ENCODE measurements around the gene GALNT11.

The GALNT11 gene

GRCh38 chr7:152115021-152115718 is 89.7 kb downstream of the GALNT11 start:
- TF ChIP-seq, protein P1, sequence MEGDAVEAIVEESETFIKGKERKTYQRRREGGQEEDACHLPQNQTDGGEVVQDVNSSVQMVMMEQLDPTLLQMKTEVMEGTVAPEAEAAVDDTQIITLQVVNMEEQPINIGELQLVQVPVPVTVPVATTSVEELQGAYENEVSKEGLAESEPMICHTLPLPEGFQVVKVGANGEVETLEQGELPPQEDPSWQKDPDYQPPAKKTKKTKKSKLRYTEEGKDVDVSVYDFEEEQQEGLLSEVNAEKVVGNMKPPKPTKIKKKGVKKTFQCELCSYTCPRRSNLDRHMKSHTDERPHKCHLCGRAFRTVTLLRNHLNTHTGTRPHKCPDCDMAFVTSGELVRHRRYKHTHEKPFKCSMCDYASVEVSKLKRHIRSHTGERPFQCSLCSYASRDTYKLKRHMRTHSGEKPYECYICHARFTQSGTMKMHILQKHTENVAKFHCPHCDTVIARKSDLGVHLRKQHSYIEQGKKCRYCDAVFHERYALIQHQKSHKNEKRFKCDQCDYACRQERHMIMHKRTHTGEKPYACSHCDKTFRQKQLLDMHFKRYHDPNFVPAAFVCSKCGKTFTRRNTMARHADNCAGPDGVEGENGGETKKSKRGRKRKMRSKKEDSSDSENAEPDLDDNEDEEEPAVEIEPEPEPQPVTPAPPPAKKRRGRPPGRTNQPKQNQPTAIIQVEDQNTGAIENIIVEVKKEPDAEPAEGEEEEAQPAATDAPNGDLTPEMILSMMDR (IDR thresholded peaks at IDR 0.05; ENCODE audit: low read length) = no peak
- TF ChIP-seq EZH2phosphoT487 (IDR thresholded peaks at IDR 0.05; ENCODE audit: low read length) = no peak
- TF ChIP-seq EZH2 (optimal IDR thresholded peaks at IDR 0.05; ENCODE audit: low read depth, low read length) = no peak
- no peak overlapping the region for H3K27ac ChIP-seq (ENCODE audit: low read length)

DNA sequence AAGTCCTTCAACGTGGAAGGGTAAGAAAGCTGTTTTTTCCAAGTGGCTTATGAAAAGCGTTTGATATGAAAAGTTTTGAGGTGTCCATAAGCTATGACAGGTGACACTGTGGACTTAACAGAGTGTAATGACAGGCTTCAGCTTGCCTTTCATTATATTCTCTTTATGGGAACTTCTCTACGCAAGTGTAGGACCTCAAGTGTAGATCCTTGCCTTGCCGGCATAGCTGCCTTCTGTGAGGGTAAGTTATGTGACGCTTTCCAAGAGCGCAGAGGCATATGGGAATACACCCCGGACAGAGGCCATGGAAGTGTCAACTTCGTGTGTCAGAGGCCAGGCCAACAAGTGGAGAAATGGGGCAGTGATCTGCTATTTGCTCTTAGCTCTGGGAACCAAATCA is 91.9 kb downstream of the GALNT11 start:
- no peaks in the 10 kb centered on the region for H3K4me1 ChIP-seq (ENCODE audit: low read length)
- no peaks in the 10 kb centered on the region for H3K9me3 ChIP-seq (replicated peaks; ENCODE audit: insufficient read depth, low read length)
- H3K4me3 ChIP-seq (ENCODE audit: low read length) = no peak overlapping the region
- H4K20me1 ChIP-seq (ENCODE audit: insufficient read depth, low read length) = no peaks in the 10 kb centered on the region
- no peaks in the 10 kb centered on the region for H3K79me2 ChIP-seq (ENCODE audit: low read length)
- H3K9ac ChIP-seq (ENCODE audit: low read length) = no peak overlapping the region
- peaks cover 10% of the 10 kb centered on the region for H3K36me3 ChIP-seq (replicated peaks; ENCODE audit: insufficient read depth, low read length)
- no peak for TF ChIP-seq EZH2 (optimal IDR thresholded peaks at IDR 0.05; ENCODE audit: low read depth, low read length)
- TF ChIP-seq, protein P1 (IDR thresholded peaks at IDR 0.05; ENCODE audit: low read length) = no peak
- TF ChIP-seq EZH2phosphoT487 (IDR thresholded peaks at IDR 0.05; ENCODE audit: low read length) = no peak
- DNase-seq = no peak
- no peak overlapping the region for H3K27ac ChIP-seq (ENCODE audit: low read length)
- H3K4me2 ChIP-seq (ENCODE audit: low read depth, low read length) = no peak overlapping the region
- H2AFZ ChIP-seq (ENCODE audit: low read length) = no peak overlapping the region
- H3K27me3 ChIP-seq (replicated peaks; ENCODE audit: insufficient read depth, low read length) = no peaks in the 10 kb centered on the region
- no peaks in the 10 kb centered on the region for H3F3A ChIP-seq (ENCODE audit: insufficient read depth, low read length)
- H3K9me2 ChIP-seq (replicated peaks; ENCODE audit: insufficient read depth, low read length) = no peaks in the 10 kb centered on the region

More at GRCh38 chr7:152115021-152115718, 89.7 kb downstream of the GALNT11 start:
- no peaks in the 10 kb centered on the region for H3K4me1 ChIP-seq (ENCODE audit: low read length)
- H3K9me2 ChIP-seq (replicated peaks; ENCODE audit: insufficient read depth, low read length) = no peaks in the 10 kb centered on the region
- no peaks in the 10 kb centered on the region for H3F3A ChIP-seq (ENCODE audit: insufficient read depth, low read length)
- no peak overlapping the region for H3K4me3 ChIP-seq (ENCODE audit: low read length)
- H3K27me3 ChIP-seq (replicated peaks; ENCODE audit: insufficient read depth, low read length) = no peaks in the 10 kb centered on the region
- H3K9ac ChIP-seq (ENCODE audit: low read length) = no peak overlapping the region
- peaks cover 3% of the 10 kb centered on the region; the same call in 1 of the 2 replicates for H3K36me3 ChIP-seq (replicated peaks; ENCODE audit: insufficient read depth, low read length)
- H3K79me2 ChIP-seq (ENCODE audit: low read length) = no peaks in the 10 kb centered on the region
- DNase-seq = no peak
- no peaks in the 10 kb centered on the region for H3K9me3 ChIP-seq (replicated peaks; ENCODE audit: insufficient read depth, low read length)
- H2AFZ ChIP-seq (ENCODE audit: low read length) = no peak overlapping the region
- no peaks in the 10 kb centered on the region for H4K20me1 ChIP-seq (ENCODE audit: insufficient read depth, low read length)
- no peak overlapping the region for H3K4me2 ChIP-seq (ENCODE audit: low read depth, low read length)

DNA sequence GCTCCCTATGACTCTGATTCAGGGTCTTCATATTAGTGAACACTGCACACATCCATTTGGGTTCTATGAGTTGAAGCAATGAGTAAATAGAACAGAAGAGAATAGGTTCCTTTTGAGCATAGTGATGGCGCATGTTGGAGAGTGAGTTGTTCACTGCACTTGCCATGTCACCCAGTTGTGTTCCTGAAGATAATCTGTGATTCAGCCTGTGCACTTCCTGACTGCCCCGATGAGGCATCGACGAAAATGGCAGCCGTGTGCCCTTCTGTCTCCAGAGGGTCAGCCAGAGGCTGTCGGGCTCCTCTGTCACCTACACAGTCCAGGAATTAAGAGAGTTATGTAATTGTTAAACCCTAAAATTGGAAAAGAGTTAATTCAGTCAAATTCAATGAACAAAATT is 94.7 kb downstream of the GALNT11 start:
- no peak overlapping the region for H3K27ac ChIP-seq (ENCODE audit: low read length)
- no peaks in the 10 kb centered on the region for H3K79me2 ChIP-seq (ENCODE audit: low read length)
- H2AFZ ChIP-seq (ENCODE audit: low read length) = no peak overlapping the region
- H3K9me2 ChIP-seq (replicated peaks; ENCODE audit: insufficient read depth, low read length) = no peaks in the 10 kb centered on the region
- H3K27me3 ChIP-seq (replicated peaks; ENCODE audit: insufficient read depth, low read length) = no peaks in the 10 kb centered on the region
- no peaks in the 10 kb centered on the region for H3K9me3 ChIP-seq (replicated peaks; ENCODE audit: insufficient read depth, low read length)
- H3K4me3 ChIP-seq (ENCODE audit: low read length) = no peak overlapping the region
- H3K9ac ChIP-seq (ENCODE audit: low read length) = no peak overlapping the region
- H3K4me1 ChIP-seq (ENCODE audit: low read length) = no peaks in the 10 kb centered on the region
- no peak for DNase-seq
- peaks cover 14% of the 10 kb centered on the region for H3K36me3 ChIP-seq (replicated peaks; ENCODE audit: insufficient read depth, low read length)
- TF ChIP-seq EZH2 (optimal IDR thresholded peaks at IDR 0.05; ENCODE audit: low read depth, low read length) (no peak), EZH2phosphoT487 (IDR thresholded peaks at IDR 0.05; ENCODE audit: low read length) (no peak)
- TF ChIP-seq, protein P1 (IDR thresholded peaks at IDR 0.05; ENCODE audit: low read length) = no peak
- no peaks in the 10 kb centered on the region for H4K20me1 ChIP-seq (ENCODE audit: insufficient read depth, low read length)
- no peaks in the 10 kb centered on the region for H3F3A ChIP-seq (ENCODE audit: insufficient read depth, low read length)
- H3K4me2 ChIP-seq (ENCODE audit: low read depth, low read length) = no peak overlapping the region
